Fibroblast of skin of left quadriceps (primary cell): Measurements from ENCODE around the gene TREM2.
"Not testable (repeated sequence)": the region's sequence is repeated elsewhere in the genome, so short reads cannot be mapped to it uniquely, and the experiment has no call there.

Experiments used
- DNase-seq, 2 experiments: peaks; one replicate each; pipeline ENCODE4 v3.0.0-alpha.2; 2013; ENCODE audit warnings: low read depth in 2 of 2

Gene TREM2

DNA sequence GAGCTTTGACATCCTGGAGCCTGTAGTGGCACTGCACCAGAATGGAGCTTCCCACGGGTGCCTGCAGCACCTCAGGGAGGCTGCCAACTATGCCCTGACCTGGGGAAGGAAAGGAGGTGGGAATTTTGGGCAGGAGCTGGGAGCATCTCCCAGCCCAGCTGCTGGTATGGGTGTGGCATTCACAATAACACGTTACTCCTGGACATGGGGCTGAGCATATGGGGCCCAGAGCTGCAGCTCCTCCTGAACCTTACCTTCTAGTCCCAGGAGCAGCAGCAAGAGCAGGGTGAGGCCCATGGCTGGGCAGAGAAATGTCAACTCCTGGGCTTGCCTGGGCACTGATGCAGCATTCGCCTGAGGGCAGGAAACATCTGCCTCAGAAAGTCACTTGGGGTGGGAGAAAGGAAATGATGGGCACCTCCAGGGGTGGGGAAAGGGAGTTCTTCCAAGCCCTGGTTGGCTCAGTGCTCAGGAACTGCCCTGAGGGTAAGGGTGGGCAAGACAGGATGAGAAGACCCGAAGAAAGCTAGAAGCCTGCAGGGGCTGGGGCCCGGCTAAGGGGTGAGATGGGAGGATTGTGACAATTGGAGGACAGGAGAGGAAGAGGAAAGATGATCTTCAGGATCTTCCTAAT is 8.8 kb downstream of the TREM2 start, which contains the start of gene TREML1:
Gene TREML1 (minus strand): TSS at position 356 of the 634 bp plus-strand sequence. CDS start 59 bp downstream, at position 297.
- DNase-seq: no peak

DNA sequence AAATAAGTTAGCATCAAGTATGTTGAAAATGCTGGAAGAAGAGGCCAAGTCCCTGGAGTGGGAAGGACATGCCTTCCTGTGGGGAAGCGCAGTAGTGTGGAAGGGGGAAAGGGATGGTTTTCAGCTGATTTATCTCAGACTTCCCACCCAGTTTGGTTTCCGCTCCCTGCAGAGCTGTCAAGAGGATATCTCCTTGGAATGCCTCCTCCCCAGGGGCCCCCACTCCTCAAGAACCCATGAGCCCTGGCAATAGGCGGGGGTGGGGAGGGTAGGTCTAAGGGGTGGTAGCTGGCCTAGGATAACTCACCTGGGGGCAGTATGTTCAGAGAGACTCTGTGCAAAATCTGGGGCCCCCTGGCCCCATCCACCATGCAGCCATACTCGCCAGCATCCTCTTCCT is 9.5 kb downstream of the TREM2 start:
- no peak for DNase-seq

DNA sequence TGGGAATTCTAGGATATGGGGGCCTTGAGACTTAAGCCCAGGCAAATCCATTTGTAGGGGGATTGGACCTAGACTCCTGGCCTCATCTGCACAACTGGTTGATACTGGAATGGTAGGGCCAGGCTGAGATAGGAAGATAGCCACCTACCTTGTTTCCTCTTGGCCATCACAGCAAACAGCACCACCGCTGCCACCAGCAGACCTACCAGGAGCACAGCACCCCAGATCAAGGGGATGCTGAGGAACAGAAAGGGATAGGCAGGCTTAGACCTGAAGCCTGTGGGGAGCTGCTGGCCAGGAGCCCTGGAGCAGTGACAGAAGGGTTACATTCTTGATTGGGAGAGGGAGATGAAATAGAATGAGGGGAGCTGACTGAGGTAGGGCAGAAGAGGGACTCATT is 12.2 kb downstream of the TREM2 start:
- DNase-seq: no peak

DNA sequence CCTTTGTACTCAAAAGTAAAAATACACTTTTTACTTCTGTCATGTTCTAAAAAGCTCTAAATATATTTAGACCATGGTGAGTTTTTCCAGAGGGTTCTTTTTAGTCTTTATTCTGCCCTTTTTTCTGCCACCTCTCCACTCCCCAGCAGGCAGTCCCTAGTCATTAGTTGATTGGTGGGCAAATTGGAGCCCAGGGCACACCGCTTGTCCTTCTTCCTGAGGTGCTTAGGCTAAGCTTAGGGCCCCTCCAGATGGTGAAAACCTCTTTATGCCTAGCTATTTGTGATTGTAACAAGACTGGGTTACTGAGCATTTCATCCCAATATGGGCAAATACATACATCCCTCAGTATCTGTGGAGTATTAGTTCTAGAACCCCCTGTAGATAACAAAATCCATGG is 15.0 kb downstream of the TREM2 start:
- DNase-seq: no peak

DNA sequence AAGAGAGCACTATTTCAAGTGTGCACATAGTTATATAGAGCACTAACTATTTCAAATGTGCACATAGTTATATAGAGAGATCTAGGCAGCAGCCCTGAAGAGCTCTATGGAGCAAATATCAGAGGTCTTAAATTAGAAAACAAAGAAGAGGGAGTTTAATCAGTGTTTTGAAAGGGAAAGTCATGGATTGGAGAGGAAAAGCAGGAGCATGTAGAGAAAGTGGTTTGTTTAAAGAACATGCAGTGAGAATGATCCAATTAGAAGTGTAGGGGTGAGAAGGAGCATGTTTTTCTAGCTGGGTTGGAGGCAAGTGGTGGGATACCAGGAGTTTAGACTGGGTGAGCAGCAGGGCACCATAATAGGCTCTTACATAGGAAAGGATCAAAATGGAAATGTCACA is 26.0 kb downstream of the TREM2 start:
- no peak for DNase-seq

DNA sequence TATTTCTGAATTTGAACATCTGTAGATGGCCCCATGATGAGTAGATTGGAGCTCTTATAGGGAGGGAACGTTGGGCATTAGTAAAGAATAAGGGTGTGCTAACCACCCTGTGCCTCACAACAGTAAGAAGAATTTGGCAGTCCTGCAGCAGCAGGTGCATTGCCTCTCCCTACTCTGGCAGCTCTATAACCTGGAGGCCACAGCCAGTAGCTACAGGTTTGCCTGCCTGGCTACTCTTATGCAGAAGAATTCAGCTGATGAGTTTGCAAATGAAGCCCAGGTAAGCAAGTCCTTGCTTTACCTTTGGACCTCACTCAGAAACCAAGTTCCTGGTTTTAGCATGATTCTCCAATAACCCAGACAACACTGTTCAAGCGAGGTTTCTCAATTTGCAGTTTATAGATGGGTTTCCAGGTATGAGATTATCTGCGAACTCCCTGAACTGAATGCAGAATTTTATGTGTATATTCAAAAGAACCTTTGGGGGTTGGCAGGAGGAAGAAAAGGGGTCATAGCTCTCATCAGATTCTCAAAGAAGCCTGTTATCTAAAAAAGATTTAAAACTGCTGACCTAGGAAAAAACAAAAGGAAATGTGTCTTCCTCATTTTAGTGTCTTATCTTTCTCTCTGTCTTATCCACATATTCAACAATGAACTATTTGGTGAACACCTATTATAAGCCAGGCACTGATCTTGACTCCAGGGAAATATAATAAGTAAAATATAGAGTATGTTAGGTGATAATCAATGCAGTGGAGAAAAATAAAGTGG is 27.7 kb downstream of the TREM2 start:
- DNase-seq: no peak

DNA sequence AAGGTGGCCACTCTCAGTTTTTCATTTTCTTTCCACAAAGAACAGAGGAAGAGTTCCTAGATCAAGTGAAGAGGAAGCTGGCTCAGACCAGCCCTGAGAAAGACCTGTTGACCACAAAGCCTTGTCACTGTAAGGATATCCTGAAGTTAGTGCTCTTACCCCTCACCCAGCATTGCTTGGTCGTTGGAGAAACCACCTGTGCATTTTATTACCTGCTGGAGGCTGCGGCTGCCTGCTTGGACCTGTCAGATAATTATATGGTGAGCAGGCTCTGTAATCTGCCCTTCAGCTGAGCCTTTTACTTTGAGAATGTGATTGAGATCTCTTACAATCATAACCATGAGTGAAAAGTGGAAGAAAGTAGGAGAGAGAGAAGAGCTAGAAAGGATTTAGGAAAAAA is 30.7 kb downstream of the TREM2 start:
- DNase-seq: no peak

DNA sequence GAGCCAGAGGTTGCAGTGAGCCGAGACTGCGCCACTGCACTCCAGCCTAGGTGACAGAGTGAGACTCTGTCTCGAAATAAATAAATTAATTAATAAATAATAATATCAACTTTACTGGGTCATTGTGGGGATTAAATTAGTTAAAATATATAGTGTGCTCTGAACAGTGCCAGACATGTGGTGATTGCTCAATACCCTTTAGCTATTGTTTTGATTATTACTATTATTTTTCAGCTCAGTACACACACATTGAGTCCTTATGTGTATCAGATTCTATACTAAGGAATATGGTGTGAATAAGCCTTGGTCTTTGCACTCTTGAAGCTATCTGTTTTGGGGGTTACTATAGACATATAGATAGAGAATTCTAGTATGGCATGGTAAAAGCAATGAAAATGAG is 37.6 kb downstream of the TREM2 start:
- no peak for DNase-seq

DNA sequence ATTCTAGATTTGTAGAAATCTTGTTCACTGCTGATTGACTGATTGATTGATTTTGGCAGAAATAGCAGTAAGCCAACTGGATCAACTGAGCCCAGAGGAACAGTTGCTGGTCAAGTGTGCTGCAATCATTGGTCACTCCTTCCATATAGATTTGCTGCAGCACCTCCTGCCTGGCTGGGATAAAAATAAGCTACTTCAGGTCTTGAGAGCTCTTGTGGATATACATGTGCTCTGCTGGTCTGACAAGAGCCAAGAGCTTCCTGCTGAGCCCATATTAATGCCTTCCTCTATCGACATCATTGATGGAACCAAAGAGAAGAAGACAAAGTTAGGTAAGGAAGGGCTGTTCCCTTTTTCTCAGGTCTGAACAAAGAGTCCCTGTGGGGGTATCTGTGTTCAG is 40.0 kb downstream of the TREM2 start:
- DNase-seq: no peak

DNA sequence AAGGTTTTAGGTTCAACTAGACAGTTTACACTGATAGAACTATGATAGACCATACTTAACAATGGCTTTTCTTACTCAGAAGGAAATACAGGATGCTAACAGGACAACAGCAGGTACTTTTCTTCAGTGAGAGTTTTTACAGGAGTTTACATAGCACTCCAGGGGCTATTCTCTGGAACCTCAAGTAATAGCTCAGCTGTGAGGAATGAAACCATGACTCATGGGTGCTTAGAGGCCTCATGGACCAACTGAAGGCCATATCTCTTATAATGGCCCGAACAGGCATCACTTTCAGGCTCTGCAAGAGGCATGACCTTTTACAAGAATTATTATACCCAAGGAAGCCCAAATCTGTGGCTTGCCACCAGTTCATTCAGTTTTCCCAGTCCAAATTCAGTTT is 40.5 kb downstream of the TREM2 start:
- no peak for DNase-seq

DNA sequence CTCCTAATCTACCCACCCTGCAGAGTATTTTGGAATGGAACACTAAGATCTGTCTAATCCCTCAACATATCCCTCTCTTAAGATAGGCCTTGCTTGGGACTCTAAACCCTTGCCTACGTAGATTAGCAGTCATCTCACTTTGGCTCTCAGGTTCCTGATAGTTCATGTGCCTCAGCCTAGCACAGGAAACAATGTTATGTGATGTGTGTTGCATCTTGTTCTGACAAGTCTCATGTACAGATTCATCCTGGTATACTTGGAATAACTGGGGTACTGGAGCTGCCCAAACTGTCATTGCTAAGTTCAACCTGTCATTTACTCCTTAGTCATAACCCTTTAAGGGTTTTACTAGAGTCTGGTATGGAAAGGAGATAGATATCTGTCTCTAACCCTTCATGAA is 42.9 kb downstream of the TREM2 start:
- no peak for DNase-seq

DNA sequence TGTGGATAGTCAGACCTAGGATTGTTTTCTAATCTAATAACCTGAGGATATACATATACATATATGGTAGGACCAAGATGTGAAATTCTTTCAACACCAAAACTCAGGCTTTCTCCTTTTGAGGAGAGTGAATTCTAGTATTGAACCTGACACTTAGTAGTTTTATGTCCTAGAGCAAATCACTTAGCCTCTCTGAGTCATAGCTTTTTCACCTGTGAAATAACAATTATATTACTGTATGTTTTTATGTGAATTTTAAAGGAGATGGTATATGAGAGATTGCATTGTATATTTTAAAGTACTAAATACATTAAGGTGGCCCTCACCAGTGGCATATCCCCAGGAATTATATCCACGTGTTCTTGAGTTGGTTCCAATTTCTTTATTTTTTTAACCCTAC is 43.4 kb downstream of the TREM2 start:
- no peak for DNase-seq

DNA sequence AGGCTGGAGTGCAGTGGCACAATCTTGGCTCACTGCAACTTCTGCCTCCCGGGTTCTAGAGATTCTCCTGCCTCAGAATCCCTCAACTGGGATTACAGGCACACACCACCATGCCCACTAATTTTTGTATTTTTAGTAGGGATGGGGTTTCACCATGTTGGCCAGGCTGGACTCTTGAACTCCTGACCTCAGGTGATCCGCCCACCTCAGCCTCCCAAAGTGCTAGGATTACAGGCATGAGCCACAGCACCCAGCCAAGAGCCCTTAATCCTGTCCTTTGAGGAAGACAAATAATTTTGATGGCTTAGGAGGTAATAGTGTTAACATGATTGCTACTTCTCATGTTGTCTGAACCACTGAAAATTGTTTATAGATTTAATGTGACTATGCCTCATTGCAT is 47.9 kb downstream of the TREM2 start:
- DNase-seq: not testable (repeated sequence)

DNA sequence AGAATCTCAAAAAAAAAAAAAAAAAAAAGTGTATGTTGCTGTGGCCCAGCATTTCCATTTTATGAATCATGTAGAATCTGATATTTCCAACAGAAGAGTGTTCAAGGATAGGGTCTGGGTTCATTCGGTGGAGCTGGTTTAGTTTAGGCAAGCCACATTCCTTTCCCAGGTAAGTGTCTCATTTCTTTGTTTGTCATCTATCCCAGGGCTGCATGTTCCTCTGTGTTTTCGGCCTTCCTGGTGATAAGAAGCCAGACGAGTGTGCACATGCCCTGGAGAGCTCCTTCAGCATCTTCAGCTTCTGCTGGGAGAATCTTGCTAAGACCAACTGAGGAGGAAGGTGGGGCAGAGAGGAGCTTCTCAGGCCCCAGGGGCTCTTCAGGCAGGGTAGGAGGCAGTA is 51.9 kb downstream of the TREM2 start:
- DNase-seq: no peak
